Measurements from ENCODE around the gene FTH1. TPM values are rescaled to one million over a fixed set of nuclear protein-coding genes. Genes with fewer than 3 reads are reported as not detected.
A peak's percentile ranks its signal among the peaks of the same experiment; 100 is the strongest.

Gene FTH1
- total and polyA plus RNA-seq, 2 of the 13 experiments (the other 11 are each of a cell fraction or from before 2014, with no cell fraction given) = 607 to 760 TPM

DNA sequence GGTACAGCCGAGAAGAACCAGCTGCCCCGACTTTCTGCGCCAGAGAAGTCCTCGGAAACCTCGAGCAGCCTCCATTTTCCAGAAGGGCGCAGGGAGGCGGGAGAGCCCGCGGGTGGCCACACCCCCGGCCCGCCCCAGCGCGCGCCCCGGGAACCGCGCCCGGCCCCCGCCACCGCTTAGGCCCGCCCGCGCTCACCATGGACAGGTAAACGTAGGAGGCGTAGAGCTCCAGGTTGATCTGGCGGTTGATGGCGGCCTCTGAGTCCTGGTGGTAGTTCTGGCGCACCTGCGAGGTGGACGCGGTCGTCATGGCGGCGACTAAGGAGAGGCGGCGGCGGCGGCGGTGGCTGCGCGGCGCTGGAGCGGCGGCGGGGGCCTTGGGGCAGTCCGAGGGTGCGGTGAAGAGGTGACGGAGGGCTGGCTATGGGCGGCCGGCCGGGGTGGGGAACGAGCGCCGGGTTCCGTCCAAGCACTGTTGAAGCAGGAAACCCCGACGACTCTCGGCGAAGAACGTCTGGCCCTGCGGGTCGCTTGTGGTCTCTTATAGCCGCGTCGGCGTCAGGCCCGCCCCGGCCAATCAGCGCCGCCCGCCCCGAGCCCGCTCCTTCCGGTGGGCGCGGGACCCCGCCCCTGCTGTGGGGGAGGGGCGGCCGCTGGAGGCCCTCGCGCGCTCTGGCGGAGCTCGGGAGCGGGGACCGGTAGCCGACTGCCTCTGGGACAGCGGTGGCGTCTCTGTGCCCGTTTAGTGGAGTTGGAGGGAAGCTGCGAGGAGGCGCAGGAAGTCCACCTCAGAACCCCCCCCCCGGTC, at the start of gene FTH1 (continued):
- TF ChIP-seq ZNF724P (CRISPR knock-in tag; IDR thresholded peaks at IDR 0.05; ENCODE audit: borderline replicate concordance) = no peak; the same call in 1 of the 2 replicates
- TF ChIP-seq NFE2 (CRISPR knock-in tag; IDR thresholded peaks at IDR 0.05) = no peak
- 0 out of 2 replicates have a peak, but pooled peaks have one; percentile 69 for TF ChIP-seq ZNF790 (CRISPR knock-in tag; IDR thresholded peaks at IDR 0.05; ENCODE audit: borderline replicate concordance)
- TF ChIP-seq ZNF501 (CRISPR knock-in tag; IDR thresholded peaks at IDR 0.05) = no peak; the same call in 1 of the 2 replicates
- no peak for TF ChIP-seq ZNF558 (CRISPR knock-in tag; IDR thresholded peaks at IDR 0.05; ENCODE audit: borderline replicate concordance)
- TF ChIP-seq RAD21 (CRISPR knock-in tag; IDR thresholded peaks at IDR 0.05) = 0 out of 2 replicates have a peak, but pooled peaks have one; percentile 59
- TF ChIP-seq, protein P1, sequence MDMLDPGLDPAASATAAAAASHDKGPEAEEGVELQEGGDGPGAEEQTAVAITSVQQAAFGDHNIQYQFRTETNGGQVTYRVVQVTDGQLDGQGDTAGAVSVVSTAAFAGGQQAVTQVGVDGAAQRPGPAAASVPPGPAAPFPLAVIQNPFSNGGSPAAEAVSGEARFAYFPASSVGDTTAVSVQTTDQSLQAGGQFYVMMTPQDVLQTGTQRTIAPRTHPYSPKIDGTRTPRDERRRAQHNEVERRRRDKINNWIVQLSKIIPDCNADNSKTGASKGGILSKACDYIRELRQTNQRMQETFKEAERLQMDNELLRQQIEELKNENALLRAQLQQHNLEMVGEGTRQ (IDR thresholded peaks at IDR 0.05; ENCODE audit: low read depth, low read length) = no peak
- TF ChIP-seq, protein P1 (CRISPR knock-in tag; IDR thresholded peaks at IDR 0.05; ENCODE audit: borderline replicate concordance) = no peak
- TF ChIP-seq, protein P2, sequence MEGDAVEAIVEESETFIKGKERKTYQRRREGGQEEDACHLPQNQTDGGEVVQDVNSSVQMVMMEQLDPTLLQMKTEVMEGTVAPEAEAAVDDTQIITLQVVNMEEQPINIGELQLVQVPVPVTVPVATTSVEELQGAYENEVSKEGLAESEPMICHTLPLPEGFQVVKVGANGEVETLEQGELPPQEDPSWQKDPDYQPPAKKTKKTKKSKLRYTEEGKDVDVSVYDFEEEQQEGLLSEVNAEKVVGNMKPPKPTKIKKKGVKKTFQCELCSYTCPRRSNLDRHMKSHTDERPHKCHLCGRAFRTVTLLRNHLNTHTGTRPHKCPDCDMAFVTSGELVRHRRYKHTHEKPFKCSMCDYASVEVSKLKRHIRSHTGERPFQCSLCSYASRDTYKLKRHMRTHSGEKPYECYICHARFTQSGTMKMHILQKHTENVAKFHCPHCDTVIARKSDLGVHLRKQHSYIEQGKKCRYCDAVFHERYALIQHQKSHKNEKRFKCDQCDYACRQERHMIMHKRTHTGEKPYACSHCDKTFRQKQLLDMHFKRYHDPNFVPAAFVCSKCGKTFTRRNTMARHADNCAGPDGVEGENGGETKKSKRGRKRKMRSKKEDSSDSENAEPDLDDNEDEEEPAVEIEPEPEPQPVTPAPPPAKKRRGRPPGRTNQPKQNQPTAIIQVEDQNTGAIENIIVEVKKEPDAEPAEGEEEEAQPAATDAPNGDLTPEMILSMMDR (CRISPR knock-in tag; IDR thresholded peaks at IDR 0.05) = peak; percentile 6; the same call in 1 of the 2 replicates
- peak; percentile 92; the same call in 1 of the 2 replicates for TF ChIP-seq ZNF713 (CRISPR knock-in tag; IDR thresholded peaks at IDR 0.05)
- no peak for TF ChIP-seq PAF1 (CRISPR knock-in tag; IDR thresholded peaks at IDR 0.05)
- TF ChIP-seq, protein P3, sequence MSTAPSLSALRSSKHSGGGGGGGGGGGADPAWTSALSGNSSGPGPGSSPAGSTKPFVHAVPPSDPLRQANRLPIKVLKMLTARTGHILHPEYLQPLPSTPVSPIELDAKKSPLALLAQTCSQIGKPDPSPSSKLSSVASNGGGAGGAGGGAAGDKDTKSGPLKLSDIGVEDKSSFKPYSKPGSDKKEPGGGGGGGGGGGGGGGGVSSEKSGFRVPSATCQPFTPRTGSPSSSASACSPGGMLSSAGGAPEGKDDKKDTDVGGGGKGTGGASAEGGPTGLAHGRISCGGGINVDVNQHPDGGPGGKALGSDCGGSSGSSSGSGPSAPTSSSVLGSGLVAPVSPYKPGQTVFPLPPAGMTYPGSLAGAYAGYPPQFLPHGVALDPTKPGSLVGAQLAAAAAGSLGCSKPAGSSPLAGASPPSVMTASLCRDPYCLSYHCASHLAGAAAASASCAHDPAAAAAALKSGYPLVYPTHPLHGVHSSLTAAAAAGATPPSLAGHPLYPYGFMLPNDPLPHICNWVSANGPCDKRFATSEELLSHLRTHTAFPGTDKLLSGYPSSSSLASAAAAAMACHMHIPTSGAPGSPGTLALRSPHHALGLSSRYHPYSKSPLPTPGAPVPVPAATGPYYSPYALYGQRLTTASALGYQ (CRISPR knock-in tag; IDR thresholded peaks at IDR 0.05) = peak; percentile 53; the same call in 1 of the 2 replicates
- TF ChIP-seq, protein P4, sequence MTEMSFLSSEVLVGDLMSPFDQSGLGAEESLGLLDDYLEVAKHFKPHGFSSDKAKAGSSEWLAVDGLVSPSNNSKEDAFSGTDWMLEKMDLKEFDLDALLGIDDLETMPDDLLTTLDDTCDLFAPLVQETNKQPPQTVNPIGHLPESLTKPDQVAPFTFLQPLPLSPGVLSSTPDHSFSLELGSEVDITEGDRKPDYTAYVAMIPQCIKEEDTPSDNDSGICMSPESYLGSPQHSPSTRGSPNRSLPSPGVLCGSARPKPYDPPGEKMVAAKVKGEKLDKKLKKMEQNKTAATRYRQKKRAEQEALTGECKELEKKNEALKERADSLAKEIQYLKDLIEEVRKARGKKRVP (CRISPR knock-in tag; IDR thresholded peaks at IDR 0.05) = peak in 1 of 2 experiments; percentile 72; a peak in 2 of 4 replicates
- TF ChIP-seq, protein P5, sequence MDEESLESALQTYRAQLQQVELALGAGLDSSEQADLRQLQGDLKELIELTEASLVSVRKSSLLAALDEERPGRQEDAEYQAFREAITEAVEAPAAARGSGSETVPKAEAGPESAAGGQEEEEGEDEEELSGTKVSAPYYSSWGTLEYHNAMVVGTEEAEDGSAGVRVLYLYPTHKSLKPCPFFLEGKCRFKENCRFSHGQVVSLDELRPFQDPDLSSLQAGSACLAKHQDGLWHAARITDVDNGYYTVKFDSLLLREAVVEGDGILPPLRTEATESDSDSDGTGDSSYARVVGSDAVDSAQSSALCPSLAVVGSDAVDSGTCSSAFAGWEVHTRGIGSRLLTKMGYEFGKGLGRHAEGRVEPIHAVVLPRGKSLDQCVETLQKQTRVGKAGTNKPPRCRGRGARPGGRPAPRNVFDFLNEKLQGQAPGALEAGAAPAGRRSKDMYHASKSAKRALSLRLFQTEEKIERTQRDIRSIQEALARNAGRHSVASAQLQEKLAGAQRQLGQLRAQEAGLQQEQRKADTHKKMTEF (CRISPR knock-in tag; IDR thresholded peaks at IDR 0.05) = peak; percentile 64; the same call in 1 of the 2 replicates
- TF ChIP-seq ZSCAN31 (CRISPR knock-in tag; IDR thresholded peaks at IDR 0.05; ENCODE audit: low read depth) = peak; percentile 88; the same call in 1 of the 2 replicates
- TF ChIP-seq ZNF225 (CRISPR knock-in tag; IDR thresholded peaks at IDR 0.05) = no peak
- TF ChIP-seq, protein P6, sequence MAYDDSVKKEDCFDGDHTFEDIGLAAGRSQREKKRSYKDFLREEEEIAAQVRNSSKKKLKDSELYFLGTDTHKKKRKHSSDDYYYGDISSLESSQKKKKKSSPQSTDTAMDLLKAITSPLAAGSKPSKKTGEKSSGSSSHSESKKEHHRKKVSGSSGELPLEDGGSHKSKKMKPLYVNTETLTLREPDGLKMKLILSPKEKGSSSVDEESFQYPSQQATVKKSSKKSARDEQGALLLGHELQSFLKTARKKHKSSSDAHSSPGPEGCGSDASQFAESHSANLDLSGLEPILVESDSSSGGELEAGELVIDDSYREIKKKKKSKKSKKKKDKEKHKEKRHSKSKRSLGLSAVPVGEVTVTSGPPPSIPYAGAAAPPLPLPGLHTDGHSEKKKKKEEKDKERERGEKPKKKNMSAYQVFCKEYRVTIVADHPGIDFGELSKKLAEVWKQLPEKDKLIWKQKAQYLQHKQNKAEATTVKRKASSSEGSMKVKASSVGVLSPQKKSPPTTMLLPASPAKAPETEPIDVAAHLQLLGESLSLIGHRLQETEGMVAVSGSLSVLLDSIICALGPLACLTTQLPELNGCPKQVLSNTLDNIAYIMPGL (CRISPR knock-in tag; IDR thresholded peaks at IDR 0.05; ENCODE audit: borderline replicate concordance in 1 of 2, low read depth in 1 of 2) = peak in 1 of 2 experiments; percentile 69; a peak in 3 of 4 replicates

Measured in HepG2 (cell line).